HG03064 (cell line): Measurements from ENCODE around the gene IL1RL1.
A peak's percentile ranks its signal among the peaks of the same experiment; 100 is the strongest.

Experiments
- ATAC-seq: cut with Tn5 transposase; IDR thresholded peaks from one replicate; pipeline ENCODE4 v1.9.1; 2021; ENCODE audit warnings: low read depth; ENCODE audit not compliant: unreplicated experiment

The IL1RL1 gene

DNA sequence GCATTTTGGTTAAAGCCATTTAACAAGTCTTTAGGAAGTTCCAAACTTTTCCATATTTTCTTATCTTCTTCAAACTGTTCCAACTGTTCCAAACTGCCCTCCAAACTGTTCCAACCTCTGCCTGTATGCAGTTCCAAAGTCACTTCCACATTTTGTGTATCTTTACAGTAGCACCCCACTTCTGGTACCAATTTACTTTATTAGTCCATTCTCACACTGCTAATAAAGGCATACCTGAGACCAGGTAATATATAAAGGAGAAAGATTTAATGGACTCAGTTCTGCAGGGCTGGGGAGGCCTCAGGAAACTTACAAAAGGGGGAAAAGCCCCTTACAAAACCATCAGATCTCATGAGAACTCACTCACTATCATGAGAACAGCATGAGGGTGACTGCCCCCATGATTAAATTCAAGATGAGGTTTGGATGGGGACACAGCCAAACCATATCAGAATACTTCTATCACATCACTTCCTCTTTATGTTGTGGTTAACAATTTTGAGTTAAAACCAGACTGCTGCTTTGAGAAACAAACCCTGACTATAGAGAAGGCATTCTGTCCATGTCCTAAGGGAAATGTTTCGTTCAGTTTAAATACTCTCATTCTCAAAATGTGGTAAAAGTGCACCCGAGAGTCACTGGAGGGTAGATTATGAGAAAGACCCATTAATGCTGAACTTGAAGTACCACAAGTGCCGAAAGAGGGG, 55.2 kb downstream of the IL1RL1 start:
- ATAC-seq, result peak; percentile 49

DNA sequence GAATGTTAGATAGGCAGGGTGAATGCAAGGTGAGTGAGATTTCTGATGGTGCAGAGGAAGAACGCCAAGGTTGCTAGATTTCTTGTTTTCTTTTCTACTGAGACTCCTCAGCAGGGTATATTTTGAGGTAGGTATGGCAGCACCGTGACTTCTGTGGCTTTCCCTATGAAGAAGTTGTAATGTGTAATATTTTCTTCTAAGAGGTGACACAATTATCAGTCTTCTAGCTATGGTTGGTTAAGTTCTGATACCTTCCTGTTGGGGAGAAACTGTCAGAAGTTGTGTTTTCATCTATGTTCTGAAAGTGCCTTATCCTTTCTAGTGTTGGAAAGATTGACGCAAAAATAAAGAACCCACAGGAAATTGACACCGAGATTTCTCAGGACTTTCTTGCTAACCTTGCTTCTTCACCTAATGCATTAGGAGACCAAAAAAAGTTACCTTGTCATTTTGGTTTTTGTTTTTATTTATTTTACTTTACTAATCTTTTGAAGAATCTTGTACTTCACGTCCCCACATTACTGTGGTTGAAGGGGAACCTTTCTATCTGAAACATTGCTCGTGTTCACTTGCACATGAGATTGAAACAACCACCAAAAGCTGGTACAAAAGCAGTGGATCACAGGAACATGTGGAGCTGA, 56.1 kb downstream of the IL1RL1 start:
- peak; percentile 69 for ATAC-seq

DNA sequence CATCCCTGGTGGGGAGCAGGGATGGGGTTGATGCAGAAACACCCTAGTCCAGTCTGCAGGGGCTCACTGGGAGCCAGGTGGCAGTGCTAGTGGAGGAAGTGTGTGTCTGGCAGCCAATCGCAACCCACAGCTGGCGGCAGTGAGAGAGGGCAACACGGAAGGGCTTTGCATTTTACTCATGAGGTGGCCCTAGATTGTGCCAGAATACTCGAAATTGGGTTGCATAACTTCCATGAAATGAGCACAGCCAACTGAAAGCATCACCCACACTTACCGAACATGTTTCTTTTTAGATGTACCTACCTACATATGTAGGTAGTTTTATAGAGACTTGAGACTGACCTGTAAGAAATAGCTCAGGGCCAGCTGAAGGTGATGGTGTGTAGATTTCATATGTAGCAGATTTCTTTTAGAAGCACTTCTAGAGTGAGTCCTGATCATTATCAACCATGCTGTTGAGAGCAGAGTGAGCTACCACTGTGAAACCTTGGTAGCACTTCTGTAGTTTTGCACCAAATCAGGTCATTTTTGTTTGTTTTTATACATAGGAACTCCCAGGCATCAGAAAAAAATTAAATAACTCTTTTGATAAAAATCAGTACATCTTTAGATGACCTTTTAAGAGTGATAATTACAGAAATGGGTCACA, 57.2 kb downstream of the IL1RL1 start:
- ATAC-seq, result no peak

DNA sequence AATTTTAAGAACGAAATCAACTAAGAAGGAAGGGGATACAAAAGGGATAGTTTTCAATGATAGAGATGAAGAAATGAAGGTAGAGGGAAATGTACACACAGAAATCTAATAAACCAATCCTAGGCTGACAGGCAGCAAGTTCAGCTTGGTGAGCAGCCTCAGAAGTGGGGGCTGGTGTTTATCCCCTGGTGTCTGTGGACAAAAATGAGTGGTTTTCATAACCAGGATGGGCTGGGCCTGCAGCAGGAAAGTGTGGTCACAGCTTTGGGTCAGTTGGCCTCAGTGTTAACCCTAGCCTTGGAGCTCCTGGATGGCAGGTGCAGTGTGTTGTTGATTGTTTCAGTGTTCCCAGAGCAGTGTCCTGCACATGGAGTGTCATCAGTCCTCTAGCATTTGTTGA, 58.5 kb downstream of the IL1RL1 start:
- ATAC-seq, result no peak

DNA sequence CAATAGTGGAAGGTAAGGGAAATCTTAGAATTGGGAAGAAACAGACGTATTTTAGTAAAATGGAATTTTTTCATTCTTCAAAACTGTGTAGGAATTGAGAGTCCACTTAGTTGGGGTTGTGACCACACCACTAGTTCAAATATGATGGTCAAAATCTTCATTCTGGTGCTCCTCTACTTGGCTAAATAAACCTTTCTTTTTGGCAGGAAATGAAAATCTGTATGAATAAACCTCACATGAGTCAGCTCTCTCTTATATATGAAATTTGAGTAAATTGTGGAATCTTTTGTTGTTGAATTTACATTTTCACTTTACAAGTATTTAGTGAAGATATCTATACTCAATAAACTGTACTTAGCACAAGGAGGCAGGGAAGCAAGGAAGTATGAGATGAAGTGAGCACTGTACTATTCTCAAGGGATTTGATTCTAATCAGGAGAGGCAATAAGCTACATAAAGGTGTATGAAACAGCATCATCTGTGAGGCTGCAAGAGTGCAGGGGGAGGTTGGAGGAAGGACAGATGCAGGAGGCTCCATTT, 64.8 kb downstream of the IL1RL1 start:
- no peak for ATAC-seq

DNA sequence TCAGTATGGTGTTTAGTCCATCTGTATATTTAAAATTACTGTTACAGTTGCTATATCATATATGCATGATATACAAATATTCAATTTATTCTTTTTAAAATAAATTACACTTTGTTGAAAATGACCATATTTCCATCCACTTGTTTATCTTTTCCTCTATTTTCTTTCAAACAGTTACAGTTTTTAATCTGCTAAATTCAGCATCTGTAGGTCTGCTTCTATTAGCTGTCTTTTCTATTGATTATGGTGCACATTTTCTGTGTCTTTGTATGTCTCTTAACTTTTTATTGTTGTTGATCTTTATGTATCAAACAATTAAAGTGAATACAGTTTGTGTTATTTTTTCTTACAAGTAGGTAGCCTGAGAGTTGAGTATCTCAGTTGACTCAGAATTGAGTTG, 72.4 kb downstream of the IL1RL1 start:
- ATAC-seq, result no peak

DNA sequence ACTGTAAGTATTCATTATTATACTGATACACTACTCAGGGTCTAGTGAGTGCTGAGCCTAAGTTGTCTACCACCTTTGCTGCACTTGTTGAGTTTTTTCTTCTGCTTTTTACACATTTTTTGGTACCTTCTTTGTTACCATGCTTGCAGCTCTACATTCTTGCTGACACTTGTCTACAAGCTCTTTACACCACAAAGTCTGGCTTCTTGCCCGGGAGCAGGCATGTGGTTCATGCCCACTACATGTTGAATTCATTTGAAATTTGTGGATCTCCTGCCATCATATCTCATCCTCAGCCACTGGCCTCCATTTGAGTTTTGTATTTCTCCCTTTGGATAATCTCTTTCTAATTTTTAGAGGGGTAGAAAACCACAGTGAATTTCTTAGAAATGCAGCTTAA, 74.2 kb downstream of the IL1RL1 start:
- ATAC-seq, result no peak

DNA sequence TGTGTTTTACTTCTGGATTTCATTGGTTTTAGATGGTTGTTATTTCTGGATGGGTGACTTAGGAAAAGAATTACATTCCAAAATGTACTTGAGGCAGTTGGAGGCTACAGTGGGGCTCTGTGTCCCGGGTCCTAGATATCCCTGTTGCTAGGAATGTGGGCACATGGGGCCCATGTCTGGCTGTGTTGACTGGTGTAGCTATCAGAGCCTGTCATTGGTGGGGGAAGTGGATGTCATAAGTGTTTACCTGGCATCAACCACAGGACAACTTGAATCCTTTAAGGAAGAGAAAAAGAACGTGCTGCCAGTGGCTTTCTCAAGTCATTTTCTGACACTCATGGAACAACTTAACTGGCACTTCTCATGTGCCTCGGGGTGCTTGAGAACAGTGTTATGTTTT, 74.6 kb downstream of the IL1RL1 start:
- ATAC-seq, result no peak

DNA sequence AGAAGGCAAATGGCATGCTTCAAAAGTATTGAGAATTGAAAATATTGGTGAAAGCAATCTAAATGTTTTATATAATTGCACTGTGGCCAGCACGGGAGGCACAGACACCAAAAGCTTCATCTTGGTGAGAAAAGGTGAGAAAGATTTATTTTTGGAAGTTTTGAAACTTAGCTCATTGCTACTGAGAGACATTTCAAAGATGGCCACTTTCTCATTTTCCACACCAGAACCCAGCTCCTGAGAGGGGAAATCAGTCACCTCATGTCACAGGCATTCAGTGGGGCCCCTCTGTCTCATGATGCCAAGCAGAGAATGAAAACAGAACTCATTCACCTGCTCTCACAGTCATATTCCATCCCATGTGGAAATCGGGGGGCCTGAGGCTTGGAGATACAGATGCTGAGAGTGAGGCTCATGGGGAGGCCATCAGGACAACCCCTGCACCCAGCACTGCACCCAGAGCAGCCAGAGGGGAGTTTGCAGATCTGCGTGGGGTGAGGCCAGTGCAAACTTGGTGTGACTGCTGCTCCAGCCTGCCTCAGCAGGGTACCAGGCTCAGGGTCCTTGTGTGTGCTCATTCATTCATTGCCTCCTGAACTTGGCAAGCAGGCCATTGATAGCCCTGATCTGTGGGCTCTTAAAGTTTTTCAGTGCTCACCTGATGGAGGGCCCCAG, 75.6 kb downstream of the IL1RL1 start:
- no peak for ATAC-seq

DNA sequence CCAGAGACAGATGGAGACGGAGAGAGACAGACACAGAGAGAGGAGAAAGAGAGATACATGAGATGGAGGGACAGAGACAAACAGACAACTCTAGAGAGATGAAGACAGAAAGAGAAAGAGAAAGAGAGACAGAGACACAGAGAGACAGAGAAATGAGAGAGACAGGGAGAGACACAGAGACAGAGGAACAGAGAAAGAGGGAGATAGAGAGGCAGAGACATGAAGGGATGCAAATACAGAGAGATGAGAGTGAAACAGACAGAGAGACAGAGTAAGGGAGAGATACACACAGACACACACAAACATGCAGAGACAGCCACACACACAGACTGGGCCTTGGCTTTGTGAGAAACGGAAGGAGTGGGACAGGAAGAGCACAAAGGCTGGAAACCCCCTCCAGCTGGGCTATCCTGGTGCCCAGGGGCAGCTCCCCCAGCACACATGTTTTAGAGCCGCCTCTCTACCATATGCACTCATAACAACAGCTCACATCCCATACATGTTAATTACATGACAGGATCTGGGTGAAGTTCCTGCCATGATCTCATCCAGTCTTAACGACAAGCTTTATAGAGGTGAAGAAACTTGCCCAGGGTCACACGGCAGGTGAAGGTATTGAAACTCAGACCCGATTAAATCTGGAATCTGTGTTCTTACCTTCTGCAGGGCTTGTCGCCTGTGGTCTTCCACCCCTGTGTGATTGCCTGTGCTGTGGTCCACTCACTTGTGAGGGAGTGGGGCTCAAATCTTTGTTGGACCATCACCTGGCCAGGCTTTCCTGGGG, 76.6 kb downstream of the IL1RL1 start:
- ATAC-seq, result no peak

DNA sequence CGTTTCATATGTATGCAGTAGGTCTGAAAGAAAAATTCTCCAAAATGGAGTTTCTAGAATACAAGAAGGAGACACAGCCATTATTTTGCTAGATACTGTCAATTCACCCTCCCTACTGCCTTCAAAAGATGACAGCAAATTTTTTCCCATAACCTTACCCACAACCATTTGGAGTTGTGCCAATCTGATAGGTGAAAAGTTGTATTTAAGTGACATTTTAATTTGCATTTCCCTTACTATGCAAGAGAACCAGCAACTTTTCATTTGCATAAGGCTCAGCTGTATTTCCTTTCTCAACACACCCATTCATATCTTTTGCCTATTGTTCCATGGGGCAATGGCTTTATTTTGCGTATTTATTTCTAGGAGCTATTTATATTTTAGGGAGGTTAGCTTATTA, 80.2 kb downstream of the IL1RL1 start:
- no peak for ATAC-seq

DNA sequence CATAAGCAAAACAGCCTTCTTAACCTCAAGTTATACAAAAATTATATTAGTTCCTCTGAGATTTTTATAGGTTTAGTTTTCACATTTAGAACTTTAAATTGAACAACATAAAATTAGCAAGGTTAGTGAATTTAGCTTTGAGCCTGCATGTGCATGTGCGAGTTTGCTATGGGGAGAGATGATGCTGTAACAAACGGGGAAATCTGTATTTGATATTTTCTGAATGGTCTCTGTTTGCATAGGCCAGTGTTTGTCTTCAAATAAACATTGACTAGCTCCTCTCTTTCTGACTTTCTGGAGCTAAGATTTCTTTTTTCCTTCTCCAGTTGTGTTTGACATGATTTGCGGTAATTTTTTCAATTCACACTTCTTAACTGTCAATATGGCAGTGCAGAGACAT, 80.7 kb downstream of the IL1RL1 start:
- ATAC-seq, result no peak

DNA sequence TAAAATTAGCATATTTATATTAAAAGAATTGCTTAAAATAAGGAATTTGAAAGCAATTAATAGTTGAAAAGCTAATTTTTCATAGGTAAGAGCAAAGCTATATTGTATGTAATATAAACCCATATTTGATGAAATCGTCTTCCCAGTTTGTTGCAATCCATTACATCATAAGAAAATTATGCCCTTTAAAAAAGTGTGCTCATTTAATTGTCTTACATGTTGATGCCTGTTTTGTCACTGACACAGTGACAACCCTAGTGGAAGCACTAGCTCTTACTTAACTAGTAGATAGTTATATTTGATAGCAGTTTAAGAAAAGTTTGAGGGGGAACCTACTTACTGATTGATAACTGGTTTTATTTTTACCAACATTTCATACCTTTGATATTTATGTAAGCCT, 81.6 kb downstream of the IL1RL1 start:
- ATAC-seq, result no peak

DNA sequence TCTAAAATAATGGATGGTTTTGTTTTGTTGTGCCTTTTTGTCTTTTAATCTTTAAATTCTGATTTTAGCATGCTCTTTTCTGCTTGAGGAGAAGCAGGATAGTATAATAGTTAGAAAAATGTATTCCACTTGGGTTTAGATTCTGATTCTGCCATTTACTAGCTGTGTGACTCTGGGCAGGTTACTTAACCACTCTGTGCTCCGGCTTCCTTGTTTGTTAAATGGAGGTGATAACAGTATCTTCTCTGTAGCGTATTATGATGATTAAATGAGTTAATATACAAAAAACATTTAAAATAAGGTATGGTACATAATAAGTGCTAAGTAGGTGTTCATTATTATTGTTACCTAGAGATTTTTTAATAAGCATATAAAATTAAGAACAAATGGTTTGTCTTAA, 84.6 kb downstream of the IL1RL1 start:
- no peak for ATAC-seq

DNA sequence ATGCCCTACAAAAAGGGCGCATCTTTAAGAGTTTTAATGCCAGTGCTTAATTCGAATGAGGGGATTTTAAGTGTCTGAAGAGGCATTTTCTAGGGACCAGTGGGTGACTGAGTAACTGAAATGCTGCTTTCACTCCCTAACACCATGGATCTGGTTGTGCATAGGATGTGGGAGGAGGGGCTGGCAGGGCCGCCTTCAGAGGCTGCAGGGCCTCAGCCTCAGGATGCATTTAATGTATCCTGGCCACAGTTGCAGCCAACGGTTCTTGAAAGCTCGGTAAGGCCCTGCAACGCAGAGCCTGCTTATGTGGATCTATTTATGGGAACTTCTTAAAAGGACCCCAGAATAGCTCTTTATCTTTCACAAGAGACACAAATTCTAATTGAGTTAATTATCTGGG, 85.8 kb downstream of the IL1RL1 start:
- no peak for ATAC-seq

DNA sequence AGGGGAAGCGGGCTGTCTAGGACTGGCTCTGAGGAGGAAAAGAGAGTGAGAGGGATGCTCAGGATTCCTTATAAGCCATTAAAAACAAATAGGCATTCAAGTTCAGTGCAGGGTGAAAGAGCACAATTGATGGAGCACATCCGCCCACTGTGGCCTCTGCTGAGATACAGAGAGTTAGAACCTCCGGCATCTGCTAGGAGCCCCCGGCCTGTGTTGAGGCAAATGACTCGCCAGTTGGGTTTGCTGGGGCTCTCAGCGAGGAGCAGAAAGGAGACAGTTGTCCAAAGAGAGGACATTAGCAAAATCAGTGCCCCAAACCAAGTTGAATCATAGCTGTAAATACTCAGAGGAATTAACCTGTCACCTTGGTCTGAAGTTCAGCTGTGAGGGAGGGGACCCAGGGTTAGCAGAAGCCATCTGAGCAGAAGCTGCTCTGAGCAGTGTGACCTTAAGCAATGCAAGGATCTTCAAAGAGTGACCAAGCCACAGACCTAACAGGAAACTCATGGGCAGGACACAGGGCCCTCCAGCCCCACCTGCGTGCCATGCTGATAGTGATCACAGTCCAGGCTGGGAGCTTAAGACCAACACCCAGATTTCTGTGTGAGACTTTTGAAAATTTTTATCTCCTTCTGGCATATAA, 88.3 kb downstream of the IL1RL1 start:
- ATAC-seq, result no peak

DNA sequence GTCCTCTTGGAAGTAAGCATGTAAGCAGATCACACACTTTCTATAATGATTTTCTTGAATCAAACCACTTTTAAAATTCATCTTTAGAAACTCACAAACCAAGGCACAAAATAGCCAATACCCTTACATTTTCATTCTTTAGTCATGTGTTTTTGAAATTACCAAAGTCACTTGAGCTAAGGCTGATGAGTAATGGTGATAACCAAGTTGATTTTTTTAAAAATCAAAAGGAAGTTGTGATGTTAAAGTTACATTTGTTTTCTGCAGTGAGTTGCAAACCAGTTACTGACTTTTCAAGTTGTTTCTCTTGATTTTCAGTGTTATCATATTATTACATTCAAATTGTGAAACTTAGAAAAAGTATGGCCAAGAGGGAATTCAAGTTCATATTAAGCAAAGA, 90.1 kb downstream of the IL1RL1 start:
- no peak for ATAC-seq
